Omental fat pad (tissue), 4 donors: ENCODE results near the gene CACNA1G. TPM values are rescaled to one million over a fixed set of nuclear protein-coding genes. Genes with fewer than 3 reads are reported as not detected.

Experiments used
- ATAC-seq: fragments of 150-250 bp; one replicate; pipeline ENCODE4 v1.9.1; 2016; ENCODE audit warnings: mild to moderate bottlenecking, moderate library complexity; ENCODE audit not compliant: low FRiP score
- DNase-seq: peaks from one replicate; pipeline ENCODE4 v3.0.0-alpha.2; 2019; ENCODE audit warnings: low spot score
- total RNA-seq, 4 donors: library from RNA; depleted of rRNA; stranded (reverse); fragments of >200 nt; gene quantifications; one replicate each; pipeline ENCODE4 v1.1.0, GENCODE V29; 2016
- TF ChIP-seq, protein P1 (sequence below), 3 donors: fragments of 450-650 bp; IDR thresholded peaks; one replicate each; pipeline ENCODE4 v1.5.1; 2016 to 2017; ENCODE audit warnings: antibody characterized with exemption in 3 of 3, mild to moderate bottlenecking in 3 of 3, moderate library complexity in 2 of 3

The CACNA1G gene
- total RNA-seq, 4 donors from 2014 or later, result 0.32 to 3.8 (median 1.2) TPM

DNA sequence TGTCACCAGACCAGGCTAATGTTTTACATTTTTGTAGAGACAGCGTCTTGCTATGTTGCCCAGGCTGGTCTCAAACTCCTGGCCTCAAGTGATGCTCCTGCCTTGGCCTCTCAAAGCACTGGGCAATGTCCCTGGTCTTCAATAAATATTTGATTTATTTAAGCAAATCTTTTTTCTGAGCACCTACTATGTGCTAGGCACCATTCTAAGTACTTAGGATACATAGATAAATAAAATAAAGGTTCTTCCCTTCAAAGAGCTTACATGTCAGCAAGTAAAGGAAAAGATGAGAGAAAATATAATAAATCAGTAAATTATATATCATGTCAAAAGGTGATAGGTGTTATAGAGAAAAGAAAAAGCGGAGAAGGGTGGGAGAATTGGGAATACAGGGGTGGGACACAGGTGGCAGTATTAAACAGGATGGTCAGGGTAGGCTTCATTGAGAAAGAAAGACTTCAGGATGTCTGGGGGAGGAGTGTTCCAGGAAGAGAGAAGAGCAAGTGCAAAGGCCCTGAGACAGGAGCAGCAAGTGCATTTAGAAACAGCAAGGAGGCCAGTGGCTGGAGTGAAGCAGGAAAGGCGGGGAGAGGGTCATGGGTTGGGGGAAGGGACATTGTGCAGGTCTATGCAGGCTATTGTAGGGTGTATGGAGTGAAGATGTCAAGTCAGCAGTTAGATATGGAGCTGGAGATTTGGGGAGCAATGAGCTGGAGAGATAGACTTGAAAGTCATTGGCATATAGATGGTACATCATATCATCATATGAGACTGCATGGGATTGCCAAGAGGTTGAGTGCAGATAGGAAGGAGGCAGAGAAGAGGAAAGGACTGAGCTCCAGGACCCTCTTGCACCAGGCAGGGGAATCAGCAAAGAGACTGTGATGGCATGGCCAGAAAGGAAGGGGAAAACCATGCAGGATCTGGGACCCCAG, 85.5 kb downstream of the CACNA1G start:
- DNase-seq (no peak), ATAC-seq (no peak)
- TF ChIP-seq, protein P1, sequence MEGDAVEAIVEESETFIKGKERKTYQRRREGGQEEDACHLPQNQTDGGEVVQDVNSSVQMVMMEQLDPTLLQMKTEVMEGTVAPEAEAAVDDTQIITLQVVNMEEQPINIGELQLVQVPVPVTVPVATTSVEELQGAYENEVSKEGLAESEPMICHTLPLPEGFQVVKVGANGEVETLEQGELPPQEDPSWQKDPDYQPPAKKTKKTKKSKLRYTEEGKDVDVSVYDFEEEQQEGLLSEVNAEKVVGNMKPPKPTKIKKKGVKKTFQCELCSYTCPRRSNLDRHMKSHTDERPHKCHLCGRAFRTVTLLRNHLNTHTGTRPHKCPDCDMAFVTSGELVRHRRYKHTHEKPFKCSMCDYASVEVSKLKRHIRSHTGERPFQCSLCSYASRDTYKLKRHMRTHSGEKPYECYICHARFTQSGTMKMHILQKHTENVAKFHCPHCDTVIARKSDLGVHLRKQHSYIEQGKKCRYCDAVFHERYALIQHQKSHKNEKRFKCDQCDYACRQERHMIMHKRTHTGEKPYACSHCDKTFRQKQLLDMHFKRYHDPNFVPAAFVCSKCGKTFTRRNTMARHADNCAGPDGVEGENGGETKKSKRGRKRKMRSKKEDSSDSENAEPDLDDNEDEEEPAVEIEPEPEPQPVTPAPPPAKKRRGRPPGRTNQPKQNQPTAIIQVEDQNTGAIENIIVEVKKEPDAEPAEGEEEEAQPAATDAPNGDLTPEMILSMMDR (IDR thresholded peaks at IDR 0.05), result no peak

DNA sequence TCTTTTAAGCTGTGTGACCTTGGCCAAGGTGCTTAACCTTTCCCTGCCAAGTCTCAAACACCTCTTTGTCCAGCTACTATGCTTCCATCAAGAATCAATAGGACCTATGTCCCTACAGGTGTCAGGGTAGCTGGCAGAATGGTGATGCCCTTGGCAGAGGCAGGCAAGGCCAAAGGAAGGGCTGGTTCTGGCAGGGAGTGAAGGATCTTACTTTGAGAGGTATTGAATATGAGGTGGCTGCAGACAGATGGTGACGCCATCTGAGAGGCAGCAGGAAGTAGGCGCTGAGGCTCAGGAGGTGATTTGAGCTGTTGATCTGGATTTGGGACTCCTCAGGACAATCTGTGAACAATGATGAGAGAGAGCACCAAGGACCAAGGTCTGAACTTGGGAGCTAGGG, 86.7 kb downstream of the CACNA1G start:
- no peak for DNase-seq
- TF ChIP-seq, protein P1 (IDR thresholded peaks at IDR 0.05), result no peak
- ATAC-seq, result no peak

DNA sequence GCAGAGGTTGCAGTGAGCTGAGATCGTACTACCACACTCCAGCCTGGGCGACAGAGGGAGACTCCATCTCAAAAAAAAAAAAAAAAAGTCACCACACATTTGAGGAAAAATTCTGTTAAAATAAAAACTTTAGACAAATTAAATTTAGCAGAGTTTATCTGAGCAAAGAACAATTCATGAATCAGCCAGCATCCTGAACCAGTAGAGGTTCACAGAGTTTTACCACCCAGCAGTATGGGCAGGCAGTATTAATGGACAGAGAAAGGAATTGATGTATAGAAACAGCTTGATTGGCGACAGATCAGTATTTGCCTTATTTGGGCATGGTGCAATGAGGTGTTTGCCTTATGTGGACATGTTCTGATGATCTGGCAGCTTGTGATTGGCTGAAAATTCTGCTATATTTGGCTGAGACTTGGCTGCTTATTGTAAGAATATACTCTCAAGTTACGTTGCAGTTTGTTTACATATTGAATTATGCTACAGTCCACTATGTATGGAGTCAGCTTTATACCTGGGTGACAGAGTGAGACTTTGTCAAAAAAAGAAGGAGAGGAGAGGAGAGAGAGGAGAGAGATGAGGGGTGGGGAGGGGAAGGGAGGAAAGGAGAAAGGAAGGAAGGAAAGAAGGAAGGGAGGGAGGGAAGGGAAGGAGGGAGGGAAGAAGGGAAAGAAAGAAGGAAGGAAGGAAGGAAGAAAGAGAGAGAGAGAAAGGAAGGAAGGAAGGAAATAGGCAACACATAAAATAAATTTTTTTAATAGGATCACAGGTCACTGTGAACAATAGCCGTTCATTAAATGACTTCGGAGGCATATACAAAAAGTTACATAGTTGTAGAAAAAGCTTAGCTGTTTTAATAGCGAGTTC, 88.8 kb downstream of the CACNA1G start:
- TF ChIP-seq, protein P1 (IDR thresholded peaks at IDR 0.05), result no peak
- ATAC-seq, result no peak

DNA sequence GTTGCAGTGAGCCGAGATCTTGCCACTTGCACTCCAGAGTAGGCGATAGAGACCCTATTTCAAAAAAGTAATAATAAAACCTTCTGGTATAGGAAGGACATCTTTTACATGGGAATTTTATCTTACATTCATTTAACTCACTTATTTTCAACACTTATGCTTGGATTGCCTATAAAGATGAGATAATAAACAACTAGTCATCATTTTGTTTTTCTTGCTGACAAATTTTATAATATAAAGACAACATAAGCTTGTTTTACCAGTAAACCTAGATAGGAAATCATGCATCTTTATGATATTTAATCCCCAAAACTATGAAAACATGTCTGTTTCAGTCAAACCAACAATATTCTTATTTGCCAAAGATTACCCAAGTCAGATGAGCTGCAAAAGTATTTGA, 91.1 kb downstream of the CACNA1G start:
- DNase-seq (no peak), ATAC-seq (no peak)
- TF ChIP-seq, protein P1 (IDR thresholded peaks at IDR 0.05), result no peak

More for the DNA sequence above, 88.8 kb downstream of the CACNA1G start:
- DNase-seq, result no peak

DNA sequence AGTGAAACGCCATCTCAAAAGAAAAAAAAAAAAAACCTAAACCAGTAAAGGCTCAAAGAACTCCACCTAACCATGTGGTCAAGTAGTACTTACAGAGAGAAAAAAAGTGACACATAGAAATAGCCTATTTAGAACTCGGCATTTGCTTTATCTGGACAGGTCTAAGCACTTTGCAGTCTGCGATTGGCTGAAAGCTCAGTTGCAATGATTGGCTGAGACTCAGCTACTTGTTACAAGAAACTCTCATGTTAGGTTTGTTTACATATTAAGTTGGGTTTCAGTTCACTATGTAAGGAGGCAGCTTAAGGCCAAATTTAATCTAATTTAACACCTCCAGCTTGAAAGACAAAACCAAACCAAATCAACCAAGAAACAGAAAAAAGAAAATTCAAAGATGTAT, 93.2 kb downstream of the CACNA1G start:
- ATAC-seq (no peak), DNase-seq (no peak)
- TF ChIP-seq, protein P1 (IDR thresholded peaks at IDR 0.05), result no peak

DNA sequence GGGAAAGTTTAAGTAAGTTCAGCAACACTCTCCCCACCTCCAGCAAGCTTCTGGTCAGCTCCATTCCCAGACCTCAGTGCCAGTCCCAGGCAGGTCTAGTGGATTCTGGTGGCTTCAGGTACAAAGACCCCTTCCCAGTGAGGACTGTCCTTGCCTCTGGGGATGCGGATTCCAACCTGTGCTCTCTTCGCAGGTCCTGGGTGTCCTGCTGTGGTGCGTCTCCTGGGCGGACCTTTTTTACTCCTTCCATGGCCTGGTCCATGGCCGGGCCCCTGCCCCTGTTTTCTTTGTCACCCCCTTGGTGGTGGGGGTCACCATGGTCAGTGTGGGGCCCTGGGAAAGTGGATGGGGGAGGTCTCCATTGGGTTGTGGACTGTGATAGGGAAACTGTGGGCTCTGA, 96.0 kb downstream of the CACNA1G start:
- ATAC-seq (no peak), DNase-seq (no peak)
- TF ChIP-seq, protein P1 (IDR thresholded peaks at IDR 0.05), result no peak
